GM21786 (cell line): ENCODE results near the gene RAD21L1.
"Not testable (repeated sequence)": the region's sequence is repeated elsewhere in the genome, so short reads cannot be mapped to it uniquely, and the experiment has no call there.

Source experiments
- ATAC-seq: cut with Tn5 transposase; IDR thresholded peaks from one replicate; pipeline ENCODE4 v1.9.1; 2021; ENCODE audit not compliant: unreplicated experiment

Gene RAD21L1

DNA sequence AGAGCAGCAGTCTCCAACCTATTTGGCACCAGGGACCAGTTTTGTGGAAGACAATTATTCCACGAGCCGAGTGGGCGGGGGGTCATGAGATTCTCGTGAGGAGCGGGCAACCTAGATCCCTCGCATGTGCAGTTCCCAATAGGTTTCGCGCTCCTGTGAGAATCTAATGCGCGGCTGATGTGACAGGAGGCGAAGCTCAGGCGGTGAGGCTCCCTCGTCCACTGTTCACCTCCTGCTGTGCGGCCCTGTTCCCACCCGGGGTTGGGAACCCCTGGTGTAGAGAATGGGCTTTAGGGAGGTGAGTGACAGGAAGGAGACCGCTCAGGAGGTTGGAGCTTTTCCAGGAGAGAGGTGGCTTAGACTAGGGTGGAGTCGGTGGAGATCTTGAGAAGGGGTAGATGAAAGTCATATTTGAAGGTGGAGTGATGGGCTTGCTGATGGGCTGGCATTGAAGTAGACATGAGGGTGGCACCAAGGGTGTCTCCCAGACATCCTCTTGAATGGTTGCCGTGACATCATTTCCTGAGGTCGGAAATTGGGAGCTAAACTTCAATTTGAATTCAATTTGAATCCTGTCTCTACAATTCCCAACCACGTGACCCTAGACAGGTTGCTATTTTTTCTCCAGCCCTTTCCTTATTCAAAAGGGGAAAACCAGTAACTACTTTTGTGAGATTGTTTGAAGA is 1.5 kb upstream of the RAD21L1 start:
- no peak for ATAC-seq

DNA sequence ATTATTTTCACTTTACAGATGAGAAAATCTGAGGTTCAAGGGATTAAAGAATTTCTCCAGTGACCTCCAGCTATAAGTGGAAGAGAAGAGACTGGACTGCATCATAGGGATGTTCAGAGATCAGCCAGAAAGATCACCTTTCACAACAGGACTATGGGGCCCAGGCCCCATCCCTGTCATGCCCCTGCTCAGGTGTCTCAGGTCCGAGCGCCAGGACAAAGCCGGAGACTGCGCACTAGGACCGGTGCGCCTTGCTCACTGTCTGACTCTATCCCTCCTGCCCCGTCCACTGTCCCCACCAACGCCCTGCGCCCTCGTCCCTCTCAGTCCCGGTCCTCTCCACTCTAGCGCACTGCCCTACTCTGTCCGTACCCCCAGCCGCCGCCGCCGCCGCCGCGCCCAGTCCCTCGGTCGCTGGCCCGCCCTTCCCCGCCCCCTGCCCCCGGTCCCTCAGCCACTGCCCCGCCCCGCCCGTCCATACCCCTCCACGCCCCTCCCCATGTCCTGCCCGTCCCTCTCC is 521 bp upstream of the RAD21L1 start:
- no peak for ATAC-seq

DNA sequence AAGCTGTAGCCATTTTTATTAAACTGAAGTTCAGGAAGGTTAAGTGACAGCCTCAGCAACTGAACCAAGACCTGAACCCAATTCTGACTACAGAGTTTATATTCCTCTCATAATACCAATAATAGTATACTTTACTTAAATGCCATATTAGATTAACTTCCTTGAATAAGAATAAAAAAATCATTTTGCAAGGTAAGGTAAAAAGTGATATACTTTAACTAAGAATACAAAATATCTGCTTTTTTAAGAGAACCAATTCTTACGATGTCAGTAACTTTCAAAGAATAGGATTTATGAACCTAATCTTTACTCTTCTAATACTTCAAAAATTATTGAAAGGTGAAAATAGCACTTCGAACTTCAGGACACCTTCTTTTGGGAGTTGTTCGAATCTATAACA is 3.7 kb downstream of the RAD21L1 start:
- ATAC-seq, result no peak

DNA sequence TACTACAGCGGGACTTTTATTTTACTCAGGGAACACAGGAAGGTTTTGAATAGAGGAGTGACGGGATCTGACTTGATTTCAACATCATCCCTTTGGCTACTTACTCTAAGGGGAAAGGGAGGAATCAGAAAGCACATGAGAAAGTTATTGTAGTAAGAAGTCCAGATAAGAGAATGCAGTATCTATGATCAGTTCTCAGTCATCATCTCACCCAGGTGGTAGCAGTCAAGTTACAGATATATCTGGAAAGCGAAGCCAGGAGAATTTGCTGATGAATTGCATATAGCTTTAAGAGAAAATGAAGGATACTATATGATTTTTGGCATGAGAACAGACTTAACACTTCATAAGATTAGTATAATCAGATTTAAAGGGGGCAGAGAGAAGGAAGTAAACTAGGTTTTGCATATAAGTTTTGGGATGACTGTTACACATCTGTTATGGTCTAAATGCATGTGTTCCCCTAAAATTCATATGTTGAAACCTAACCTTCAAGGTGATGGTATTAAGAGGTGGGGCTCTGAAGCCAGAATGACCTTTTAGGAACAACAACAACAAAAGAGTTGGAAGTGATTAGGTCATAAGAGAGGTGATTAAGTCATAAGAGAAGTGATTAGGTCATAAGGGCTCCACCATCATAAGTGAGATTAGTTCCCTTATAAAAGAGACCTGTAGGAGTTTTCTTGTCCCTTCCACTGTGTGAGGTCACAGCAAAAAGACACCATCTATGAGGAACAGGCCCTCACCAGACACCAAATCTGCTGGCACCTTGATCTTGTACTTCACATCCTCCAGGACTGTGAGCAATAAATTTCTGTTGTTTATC is 6.7 kb downstream of the RAD21L1 start:
- no peak for ATAC-seq

DNA sequence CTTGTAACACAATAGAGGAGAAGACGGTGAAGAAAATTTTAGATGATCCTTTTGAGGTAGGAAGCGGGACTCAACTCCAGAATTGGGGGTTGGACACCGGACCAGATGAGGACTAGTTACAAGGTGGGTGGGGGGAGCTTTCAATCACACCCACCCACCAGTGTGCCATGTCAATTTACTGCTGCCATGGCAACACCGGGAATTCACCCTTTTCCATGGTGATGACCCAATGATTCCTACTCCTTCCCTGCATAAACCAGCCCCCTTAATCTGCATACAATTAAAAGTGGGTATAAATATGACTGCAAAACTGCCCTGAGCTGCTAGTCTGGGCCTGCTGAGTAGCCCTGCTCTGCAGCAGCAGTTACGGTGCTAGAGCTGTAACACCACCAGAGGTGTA is 14.7 kb downstream of the RAD21L1 start:
- no peak for ATAC-seq

DNA sequence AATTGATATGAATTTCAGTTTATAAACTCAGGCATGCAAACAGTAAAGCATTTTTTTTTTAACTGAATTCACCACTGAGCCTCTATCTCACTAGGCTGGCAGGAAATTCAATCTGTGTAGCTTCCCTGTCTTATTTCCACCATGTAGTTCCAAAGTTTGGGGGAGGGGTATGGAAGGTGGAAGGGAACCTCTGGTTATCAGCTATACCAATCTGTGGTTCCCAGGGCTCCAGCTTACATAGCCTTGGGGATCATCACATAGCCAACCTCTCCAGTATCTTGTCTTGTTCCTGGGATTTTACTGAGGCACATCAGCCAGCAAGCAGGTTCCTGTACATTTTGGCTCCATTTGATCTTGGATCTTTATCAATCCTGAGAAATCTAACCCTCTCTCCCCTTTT is 15.6 kb downstream of the RAD21L1 start:
- no peak for ATAC-seq

DNA sequence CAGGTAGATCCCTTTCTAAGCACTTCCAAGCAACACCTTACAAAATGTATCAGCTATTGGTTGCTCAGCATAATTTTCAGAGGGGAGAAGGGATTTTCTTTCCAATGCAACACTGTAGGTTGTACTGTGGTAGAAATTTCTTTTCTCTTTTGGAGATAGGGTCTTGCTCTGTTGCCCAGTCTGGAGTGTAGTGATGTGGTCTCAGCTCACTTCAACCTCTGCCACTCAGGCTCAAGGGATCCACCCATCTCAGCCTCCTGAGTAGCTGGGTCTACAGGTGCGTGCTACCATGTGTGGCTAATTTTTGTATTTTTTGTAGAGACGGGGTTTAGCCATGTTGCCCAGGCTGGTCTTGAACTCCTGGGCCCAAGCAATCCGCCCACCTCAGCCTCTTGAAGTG is 16.3 kb downstream of the RAD21L1 start:
- no peak for ATAC-seq

DNA sequence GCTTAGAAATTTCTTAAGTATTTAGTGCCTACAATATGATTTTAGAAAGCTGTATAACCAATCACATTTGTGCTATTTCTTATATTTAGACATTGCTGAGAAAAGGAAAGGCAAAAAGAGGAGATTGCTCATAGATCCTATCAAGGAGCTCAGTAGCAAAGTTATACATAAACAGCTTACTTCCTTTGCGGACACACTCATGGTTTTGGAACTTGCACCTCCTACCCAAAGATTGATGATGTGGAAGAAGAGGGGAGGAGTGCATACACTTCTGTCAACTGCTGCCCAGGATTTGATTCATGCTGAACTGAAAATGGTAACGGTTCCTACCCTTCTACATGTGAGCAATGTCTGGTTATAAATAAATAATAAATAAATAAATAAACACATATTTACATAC is 16.7 kb downstream of the RAD21L1 start:
- no peak for ATAC-seq

DNA sequence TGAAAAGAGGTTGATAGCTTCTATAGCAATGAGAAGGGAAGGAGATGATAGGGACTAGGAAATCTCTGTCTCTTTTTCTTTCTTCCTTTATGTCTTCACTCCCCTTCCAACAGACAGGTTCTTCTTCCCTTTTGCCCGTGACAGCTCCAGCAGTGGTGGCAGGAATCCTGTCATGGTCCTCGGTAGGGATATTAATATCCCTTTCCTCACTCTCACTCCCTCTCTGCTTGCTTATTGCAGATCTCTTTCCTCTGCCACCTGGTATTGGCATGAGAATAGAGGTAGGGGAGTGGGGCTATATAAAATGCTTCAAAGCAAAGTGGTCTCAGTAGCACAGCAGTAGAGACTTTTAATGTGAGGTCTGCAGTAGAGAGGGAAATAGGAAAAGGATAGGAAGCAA is 19.7 kb downstream of the RAD21L1 start:
- no peak for ATAC-seq

DNA sequence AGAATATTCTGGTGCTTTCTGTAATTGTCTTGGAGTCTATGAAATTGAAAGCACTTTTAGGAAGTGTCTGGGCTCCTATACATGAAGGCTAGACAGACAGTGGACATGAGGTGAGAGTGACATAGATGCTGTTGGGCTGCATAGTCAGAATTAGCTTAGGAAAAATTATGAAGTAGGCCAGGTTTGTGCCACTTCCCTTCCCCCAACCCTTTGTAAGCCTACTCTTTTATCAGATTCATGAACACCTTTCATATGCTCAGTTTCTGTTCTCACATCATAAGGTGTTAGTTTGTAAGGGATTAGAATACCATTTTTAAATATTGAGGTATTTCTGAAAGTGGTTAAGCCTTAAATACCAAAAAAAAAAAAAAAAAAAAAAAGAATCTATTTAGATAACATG is 21.8 kb downstream of the RAD21L1 start:
- ATAC-seq, result no peak

DNA sequence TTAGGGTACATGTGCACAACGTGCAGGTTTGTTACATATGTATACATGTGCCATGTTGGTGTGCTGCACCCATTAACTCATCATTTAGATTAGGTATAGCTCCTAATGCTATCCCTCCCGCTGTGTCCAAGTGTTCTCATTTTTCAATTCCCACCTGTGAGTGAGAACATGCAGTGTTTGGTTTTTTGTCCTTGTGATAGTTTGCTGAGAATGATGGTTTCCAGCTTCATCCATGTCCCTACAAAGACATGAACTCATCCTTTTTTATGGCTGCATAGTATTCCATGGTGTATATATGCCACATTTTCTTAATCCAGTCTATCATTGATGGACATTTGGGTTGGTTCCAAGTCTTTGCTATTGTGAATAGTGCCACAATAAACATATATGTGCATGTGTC is 24.4 kb downstream of the RAD21L1 start:
- not testable (repeated sequence) for ATAC-seq

DNA sequence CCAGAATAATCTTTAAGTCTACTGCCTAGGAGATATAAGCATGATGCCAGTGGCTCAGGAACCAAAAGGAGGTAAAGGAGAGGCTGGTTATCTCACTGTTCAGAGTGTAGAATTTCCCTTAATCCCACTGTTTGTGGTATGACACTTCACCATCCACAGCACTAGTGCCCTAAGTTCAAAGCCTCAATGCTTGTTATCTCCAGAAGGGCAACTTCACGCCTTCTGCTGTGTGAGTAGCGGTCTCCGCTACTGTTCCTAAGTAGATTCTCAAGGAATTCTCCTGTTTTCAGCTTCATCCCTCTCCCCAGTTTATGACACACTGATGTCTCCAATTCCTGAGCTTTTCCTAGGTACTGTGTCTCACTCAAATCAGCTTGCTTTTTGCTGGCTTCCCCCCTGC is 26.6 kb downstream of the RAD21L1 start:
- ATAC-seq, result no peak

DNA sequence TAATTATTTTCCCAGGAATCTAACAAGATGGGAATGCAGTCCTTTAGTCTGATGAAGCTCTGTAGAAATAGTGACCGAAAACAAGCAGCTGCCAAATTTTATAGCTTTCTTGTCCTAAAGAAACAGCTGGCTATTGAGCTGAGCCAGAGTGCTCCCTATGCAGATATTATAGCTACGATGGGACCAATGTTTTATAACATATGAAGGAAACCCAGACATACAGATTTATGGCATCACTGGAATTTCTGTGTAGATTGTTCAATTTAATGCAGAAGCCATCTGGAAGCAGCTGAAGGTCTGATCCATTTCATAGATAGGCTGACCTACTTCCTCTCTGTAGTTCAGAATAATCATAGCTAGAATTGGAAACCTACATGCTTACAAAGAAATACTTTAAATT is 28.4 kb downstream of the RAD21L1 start:
- ATAC-seq, result no peak

DNA sequence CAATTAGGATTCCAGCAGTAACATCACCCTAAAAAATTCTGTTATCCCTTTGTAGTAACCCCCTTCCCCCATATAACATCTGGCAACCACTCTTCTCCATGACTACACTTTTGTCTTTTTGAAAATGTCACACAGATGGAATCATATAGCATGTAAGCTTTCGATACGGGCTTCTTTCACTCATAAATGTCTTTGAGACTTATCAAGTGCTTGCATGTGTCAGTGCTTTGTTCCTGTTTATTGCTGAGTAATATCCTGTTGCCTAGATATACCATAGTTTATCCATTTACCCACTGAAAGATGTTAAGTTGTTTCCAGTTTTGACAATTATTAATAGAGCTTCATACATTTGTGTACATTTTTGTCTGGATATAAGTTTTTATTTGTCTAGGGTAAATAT is 29.8 kb downstream of the RAD21L1 start:
- no peak for ATAC-seq

DNA sequence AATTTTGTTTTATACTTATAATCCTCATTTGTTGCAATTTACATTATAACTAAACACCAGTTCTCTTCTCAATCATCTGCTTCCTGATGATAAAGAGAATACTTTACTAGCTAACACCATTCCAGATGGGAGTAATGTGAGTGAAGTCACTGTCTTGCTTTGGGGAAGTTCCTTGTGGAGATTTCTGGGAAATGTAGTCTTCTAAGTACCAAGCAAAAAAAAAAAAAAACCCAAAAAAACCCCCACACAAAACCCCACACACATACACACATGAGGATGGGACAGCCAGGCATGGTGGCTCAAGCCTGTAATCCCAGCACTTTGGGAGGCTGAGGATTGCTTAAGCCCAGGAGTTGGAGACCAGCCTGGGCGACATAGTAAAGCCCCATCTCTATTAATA is 38.0 kb downstream of the RAD21L1 start:
- no peak for ATAC-seq

DNA sequence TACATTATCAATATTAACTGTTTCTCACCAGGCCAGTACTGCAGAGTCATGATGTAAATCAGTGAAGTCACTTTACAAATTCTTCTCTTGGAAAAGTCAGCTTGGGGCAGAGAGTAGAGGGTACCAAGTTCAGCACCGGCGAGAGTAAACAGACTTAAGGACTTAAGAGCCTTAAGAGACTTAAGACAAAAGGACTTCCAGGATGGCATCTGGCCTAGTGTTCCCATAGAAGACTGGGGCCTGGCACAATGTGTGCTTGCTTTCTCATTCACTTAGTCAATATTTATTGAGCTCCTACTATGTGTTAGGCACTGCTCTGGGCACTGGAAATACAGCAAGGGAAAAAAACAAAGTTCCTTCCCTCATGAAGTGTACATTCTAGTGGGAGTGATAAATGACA is 38.9 kb downstream of the RAD21L1 start:
- no peak for ATAC-seq

DNA sequence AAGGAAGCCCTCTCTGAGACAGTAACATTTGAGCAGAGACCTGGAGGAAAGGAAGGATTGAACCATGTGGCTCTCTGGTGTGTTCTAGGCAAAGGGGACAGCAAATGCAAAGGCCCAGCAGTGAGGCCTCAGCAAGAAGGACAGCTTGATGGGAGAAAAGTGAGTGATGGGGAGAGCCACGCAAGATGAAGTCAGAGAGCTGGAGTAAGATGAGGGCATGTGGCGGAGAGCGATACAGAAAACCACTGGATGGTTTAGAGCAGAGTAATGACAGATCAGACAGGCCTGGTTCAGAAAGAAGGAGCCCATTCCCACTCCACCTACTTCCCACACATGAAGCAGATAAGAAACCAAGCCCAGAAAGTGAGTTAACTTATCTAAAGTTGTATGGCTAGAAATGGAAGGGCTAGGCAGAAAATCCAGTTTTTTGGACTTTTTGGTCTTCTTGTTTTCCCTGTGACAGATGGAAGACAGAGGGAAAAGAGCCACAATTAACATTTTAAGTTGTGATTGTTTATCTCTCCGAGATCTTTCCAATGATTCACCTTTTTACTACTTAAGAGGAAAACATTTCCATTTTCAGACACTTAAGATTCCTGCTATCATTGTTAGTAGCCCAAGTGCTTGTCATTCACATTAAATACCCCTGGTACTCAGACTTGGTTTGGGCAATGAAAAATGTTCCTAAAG is 39.5 kb downstream of the RAD21L1 start:
- ATAC-seq, result no peak

DNA sequence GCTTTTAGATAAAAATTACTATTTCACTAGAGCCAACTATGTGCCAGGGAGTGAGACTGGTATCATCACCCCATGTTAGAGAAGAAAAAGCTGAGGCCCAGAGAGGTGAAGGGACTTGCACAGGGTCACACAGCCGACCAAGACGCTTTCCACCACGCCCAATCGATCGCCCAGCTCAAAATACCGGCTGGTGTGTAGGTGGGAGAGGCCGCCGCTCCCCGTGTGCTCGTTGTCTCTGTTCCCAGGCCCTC is 40.0 kb downstream of the RAD21L1 start:
- ATAC-seq, result no peak

DNA sequence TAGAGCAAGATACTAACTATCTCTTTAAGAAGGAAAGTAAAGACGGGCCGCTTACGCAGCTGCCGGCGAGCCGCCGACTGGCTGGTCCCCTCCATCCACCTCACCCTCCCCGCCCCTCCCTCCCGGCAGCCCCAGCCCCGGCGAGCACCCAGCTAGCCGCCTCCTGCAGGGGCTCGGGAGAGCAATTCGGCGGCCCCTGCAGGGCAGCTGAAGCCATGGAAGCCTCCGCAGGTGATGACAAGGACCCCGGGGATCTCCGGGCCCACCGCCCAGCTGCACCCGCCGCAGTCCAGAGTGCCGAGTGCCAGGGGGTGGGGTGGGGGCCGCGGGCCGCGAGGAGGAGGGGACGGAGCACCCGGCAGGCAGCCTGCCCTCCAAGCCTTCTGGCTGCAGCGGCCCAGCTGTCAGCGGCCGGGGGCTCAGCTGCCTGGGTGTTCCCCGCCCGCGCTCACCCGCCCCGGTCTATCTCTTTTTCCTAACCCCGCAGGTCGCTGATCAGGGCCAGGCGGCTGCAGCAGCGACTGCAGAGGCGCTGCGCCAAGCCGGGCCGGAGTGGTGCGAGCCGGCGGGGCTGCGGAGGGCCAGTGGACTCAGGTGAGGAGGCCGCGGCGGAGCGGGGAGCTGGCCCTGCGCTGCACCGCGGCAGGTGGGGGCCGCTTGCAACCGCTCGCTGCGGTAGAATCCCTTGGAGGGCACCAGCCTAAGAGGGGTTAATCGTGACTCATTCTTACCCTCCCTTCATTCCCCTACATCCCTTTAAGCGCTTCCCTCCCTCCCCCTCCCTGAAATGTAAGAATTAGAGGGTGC is 40.5 kb downstream of the RAD21L1 start, which contains the start of gene SNPH:
Gene SNPH, plus strand, starts transcription at position 128 of the 807 bp plus-strand sequence. CDS start 29,946 bp downstream, outside the sequence.
- ATAC-seq, result no peak

DNA sequence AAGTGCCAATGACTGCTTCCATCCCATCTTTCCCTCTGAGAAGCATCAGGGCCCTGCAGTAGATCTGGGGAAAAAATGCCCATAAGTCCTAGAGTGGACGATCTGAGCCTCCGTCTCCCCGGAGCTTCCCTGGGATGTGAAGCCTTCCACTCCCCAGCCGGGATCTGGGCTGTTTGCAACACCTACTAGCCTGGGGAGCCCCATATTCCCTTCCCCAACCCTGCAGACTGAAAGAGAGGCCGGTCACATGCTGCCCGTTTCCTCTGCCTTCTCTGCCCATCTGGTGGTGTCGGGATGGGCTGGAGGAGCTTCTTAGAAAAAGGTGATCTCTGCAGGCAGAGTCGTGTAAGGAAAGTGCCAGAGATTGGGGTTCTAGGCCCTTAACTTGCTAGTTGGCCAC is 41.3 kb downstream of the RAD21L1 start:
- ATAC-seq, result no peak

DNA sequence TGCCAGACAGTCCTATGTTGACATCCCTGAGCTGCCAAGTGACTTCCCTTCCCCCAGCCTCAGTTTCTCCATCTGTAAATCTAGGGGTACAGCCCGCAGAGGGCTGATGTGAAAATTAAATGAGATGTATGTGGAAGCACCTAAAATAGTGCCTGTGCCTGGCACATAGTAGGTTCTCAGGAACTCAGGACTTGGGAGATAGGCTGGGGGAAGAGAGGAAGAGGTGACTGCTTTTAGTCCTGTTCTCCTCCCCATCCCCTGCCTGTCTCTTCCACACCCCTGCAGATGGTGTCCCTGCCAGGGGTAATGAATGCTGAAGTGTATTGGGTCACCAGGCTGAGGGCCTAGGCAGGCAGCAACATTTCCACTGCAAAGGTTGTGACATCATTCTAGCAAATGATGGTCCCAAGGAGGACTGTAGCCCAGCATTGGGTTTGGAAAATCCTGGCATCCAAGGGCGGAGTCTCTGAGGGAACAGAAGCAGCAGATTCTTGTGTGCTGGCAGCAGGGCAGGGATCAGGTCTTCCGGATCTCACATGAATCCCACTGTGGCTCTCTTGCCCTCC is 42.0 kb downstream of the RAD21L1 start:
- ATAC-seq, result no peak
